OCI-LY7 (cell line): ENCODE measurements around the gene ZIC2.

Experiments used
- CTCF ChIP-seq: fragments of 200-600 bp; sonication (generic); conservative IDR thresholded peaks from 2 replicates; pipeline ENCODE4 v1.5.1; 2014; ENCODE audit warnings: mild to moderate bottlenecking, antibody characterized with exemption, low read length, moderate library complexity, mixed read lengths
- EZH2phosphoT487 ChIP-seq: fragments of 200-600 bp; sonication (generic); IDR thresholded peaks from 2 replicates; pipeline ENCODE4 v1.6.1; 2018; ENCODE audit warnings: low read depth, borderline replicate concordance, mild to moderate bottlenecking, mixed run types, antibody characterized with exemption, low read length, moderate library complexity, mixed read lengths

DNA sequence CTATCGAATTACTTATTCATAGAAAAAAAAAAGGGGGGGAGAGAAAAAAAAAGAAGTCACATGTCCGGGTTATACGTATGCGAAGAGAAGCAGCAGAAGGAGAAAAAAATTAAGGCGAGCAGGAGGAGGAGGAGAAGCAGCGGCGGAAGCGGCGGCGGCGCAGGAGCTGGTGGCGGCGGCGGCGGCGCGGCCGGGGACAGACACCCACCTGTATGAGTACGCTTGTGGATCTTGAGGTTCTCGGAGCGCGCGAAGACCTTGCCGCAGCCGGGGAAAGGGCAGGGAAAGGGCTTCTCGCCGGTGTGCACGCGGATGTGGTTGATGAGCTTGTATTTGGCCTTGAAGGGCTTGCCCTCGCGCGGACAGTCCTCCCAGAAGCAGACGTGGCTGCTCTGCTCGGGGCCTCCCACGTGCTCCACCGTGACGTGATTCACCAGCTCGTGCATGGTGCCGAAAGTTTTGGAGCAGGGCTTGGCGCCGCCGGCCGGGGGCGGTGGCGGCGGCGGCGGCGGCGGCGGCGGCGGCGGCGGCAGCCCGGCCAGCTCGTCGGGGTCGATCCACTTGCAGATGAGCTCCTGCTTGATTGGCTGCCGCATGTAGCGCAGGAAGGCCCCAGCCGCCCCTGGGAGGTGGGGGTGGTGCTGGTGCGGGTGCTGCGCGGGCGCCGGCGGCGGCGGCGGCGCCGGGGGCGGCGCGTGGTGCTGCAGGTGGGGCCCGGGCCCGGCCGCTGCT lies 11.5 kb upstream of the ZIC2 start:
- TF ChIP-seq CTCF, result no peak
- no peak for TF ChIP-seq EZH2phosphoT487
